Nephron (organoid): Measurements from ENCODE around the gene SORCS2.

ENCODE experiments used
- H3K27ac Mint-ChIP-seq, 3 experiments: 2 replicates each; pipeline ENCODE4 v1.8.0; 2020; ENCODE audit warnings: mixed read lengths in 3 of 3, mild to moderate bottlenecking in 2 of 3, moderate library complexity in 1 of 3
- H3K27me3 Mint-ChIP-seq: 2 replicates; pipeline ENCODE4 v1.8.0; 2021; ENCODE audit warnings: low read depth, mild to moderate bottlenecking, moderate library complexity, mixed read lengths
- H3K36me3 Mint-ChIP-seq: 2 replicates; pipeline ENCODE4 v1.8.0; 2020; ENCODE audit warnings: low read depth, mixed read lengths
- H3K4me1 Mint-ChIP-seq: 2 replicates; pipeline ENCODE4 v1.8.0; 2020; ENCODE audit warnings: mixed read lengths
- H3K4me3 Mint-ChIP-seq, 3 experiments: 2 replicates each; pipeline ENCODE4 v1.8.0; 2020; ENCODE audit warnings: mild to moderate bottlenecking in 3 of 3, mixed read lengths in 3 of 3, moderate library complexity in 2 of 3
- H3K9me3 Mint-ChIP-seq: 2 replicates; pipeline ENCODE4 v1.8.0; 2020; ENCODE audit warnings: mixed read lengths
- TF ChIP-seq, protein P1 (sequence below), 3 experiments: fragments of 200-600 bp; sonication (generic); IDR thresholded peaks; one replicate each; pipeline ENCODE4 v1.5.0; 2021; ENCODE audit warnings: antibody characterized with exemption in 3 of 3; ENCODE audit not compliant: unreplicated experiment in 3 of 3

Gene SORCS2

DNA sequence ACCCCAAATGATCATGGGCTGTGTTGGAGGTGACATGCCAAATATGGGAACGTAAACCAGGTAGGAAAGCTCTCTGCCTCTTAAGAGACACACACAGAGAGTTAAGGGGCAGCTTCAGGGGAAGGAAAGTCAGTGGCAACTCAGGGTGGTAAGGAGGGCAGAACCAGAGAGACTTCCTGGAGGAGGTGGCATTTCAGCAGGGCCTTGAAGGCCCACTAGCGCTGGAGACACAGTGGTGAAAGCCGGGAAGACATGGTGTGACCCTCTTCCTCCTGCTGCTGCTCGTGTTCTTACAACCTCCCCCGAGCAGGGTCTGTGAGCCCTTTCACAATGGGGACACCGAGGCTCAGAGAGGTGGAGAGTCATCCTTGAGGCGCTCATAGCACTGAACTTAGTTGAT lies 68.2 kb downstream of the SORCS2 start:
- TF ChIP-seq, protein P1, sequence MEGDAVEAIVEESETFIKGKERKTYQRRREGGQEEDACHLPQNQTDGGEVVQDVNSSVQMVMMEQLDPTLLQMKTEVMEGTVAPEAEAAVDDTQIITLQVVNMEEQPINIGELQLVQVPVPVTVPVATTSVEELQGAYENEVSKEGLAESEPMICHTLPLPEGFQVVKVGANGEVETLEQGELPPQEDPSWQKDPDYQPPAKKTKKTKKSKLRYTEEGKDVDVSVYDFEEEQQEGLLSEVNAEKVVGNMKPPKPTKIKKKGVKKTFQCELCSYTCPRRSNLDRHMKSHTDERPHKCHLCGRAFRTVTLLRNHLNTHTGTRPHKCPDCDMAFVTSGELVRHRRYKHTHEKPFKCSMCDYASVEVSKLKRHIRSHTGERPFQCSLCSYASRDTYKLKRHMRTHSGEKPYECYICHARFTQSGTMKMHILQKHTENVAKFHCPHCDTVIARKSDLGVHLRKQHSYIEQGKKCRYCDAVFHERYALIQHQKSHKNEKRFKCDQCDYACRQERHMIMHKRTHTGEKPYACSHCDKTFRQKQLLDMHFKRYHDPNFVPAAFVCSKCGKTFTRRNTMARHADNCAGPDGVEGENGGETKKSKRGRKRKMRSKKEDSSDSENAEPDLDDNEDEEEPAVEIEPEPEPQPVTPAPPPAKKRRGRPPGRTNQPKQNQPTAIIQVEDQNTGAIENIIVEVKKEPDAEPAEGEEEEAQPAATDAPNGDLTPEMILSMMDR (IDR thresholded peaks at IDR 0.05; ENCODE audit: unreplicated experiment in 3 of 3): no peak
- H3K27me3 Mint-ChIP-seq: peaks cover 12% of the 10 kb centered on the region
- peak overlapping the region in 1 of 3 experiments; percentile 15 for H3K27ac Mint-ChIP-seq
- H3K36me3 Mint-ChIP-seq: no peaks in the 10 kb centered on the region
- no peak overlapping the region for H3K4me3 Mint-ChIP-seq
- no peaks in the 10 kb centered on the region for H3K9me3 Mint-ChIP-seq
- peaks cover 57% of the 10 kb centered on the region for H3K4me1 Mint-ChIP-seq

DNA sequence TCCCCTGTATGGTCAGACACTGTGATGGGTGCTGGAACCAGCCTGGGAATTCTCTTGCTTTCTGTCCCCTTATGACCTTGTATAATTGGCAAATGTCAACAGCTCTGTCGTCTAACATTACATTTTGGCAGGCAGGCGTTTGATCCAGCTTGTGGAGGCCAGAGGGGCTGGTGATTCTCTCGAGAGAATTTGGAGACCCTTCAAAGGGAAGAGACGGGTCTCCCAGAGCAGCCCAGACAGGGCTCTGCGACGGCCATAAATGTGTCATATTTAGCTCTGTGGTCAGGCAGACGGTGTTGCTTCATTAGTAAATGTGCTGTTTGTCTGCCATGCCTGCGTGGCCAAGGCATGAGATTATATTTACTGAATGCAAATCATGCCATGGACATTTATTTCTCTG lies 68.7 kb downstream of the SORCS2 start:
- Mint-ChIP-seq H3K36me3 (no peaks in the 10 kb centered on the region), H3K27me3 (peaks cover 17% of the 10 kb centered on the region), H3K27ac (peak overlapping the region in 2 of 3 experiments; percentile 8 to 15), H3K4me3 (peak overlapping the region in 1 of 3 experiments; percentile 1), H3K4me1 (peaks cover 61% of the 10 kb centered on the region), H3K9me3 (no peaks in the 10 kb centered on the region)
- TF ChIP-seq, protein P1 (IDR thresholded peaks at IDR 0.05; ENCODE audit: unreplicated experiment in 3 of 3): no peak

DNA sequence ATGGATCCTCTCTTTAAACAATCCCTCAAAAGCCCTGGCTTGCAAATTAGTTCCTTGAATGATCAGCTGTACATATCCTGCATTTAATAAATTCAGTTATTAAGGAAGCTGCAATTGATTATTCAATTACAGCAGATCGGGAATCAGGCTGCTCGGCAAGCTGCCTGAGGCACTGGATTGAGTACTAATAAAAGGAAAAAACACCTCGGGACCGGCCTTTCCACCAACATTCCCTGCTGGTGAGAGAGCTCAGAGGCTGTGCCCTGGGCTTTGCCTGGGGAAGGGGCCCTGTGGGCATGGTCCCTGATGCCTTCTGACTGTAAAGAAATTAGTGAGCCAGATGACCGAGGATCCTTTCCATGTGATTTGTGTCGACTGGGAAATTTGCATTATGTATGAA lies 69.2 kb downstream of the SORCS2 start:
- Mint-ChIP-seq H3K27ac (peak overlapping the region in 2 of 3 experiments; percentile 8 to 15), H3K36me3 (no peaks in the 10 kb centered on the region), H3K9me3 (no peaks in the 10 kb centered on the region), H3K27me3 (peaks cover 21% of the 10 kb centered on the region), H3K4me3 (no peak overlapping the region), H3K4me1 (peaks cover 61% of the 10 kb centered on the region)
- TF ChIP-seq, protein P1 (IDR thresholded peaks at IDR 0.05; ENCODE audit: unreplicated experiment in 3 of 3): no peak

DNA sequence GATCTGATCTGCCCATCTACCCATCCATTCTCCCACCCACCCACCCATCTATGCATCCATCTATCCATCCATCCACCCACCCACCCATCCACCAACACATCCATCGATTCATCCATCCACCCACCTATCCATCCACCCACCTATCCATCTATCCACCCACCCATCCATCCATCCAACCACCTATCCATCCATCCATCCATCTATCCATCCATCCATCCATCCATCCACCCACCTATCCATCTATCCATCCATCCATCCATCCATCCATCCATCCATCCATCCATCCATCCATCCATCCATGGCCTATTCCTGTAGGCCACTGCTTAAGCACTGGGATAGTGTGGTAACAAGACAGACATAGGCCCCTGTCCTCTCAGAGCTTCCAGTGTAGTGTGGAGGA lies 69.8 kb downstream of the SORCS2 start:
- H3K4me1 Mint-ChIP-seq: peaks cover 55% of the 10 kb centered on the region
- H3K4me3 Mint-ChIP-seq: no peak overlapping the region
- H3K9me3 Mint-ChIP-seq: no peaks in the 10 kb centered on the region
- no peaks in the 10 kb centered on the region for H3K36me3 Mint-ChIP-seq
- H3K27ac Mint-ChIP-seq: peak overlapping the region in 2 of 3 experiments; percentile 7 to 54
- H3K27me3 Mint-ChIP-seq: peaks cover 21% of the 10 kb centered on the region
- TF ChIP-seq, protein P1 (IDR thresholded peaks at IDR 0.05; ENCODE audit: unreplicated experiment in 3 of 3): no peak

DNA sequence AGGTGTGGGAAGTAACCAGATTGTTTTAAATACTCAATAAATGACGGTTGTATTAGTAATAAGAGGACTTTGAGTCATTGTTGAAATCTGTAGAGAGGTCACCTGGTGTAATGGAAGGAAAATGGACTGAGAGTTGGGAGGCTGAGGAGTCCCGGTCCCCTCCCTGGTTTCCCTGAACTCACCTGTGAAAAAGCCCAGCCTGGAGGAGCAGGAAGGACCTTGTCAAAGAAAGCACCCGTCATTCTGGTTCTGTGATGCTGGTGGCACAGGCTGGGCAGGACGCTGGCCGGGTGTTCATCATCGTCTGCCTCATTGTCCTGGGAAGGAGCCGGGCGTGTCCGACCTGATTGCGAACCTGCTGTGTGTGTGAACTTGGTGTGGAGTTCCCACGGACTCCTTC lies 70.8 kb downstream of the SORCS2 start:
- TF ChIP-seq, protein P1 (IDR thresholded peaks at IDR 0.05; ENCODE audit: unreplicated experiment in 3 of 3): no peak
- Mint-ChIP-seq H3K4me3 (no peak overlapping the region), H3K27ac (no peak overlapping the region), H3K27me3 (peaks cover 28% of the 10 kb centered on the region), H3K36me3 (no peaks in the 10 kb centered on the region), H3K4me1 (peaks cover 47% of the 10 kb centered on the region), H3K9me3 (no peaks in the 10 kb centered on the region)

DNA sequence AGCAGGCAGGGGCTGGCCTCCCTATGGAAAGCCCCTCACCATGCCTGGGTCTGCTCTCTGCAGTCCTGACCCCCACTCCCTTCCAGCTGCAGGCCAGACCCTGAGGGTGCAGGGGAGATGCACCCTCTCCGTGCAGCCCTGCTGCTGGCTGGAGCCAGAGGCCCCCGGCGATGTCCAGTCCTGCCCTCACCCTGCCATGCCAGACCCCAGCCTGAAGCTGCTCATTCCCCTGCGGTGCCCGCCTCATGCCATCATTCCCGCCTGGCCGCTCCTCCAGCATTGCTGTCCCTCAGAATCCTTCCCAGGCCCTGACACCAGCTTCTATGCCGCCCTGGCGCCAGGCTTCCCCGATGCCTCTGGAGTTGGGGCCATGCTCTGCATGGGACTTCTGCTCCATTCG lies 72.4 kb downstream of the SORCS2 start:
- H3K36me3 Mint-ChIP-seq: no peaks in the 10 kb centered on the region
- peaks cover 28% of the 10 kb centered on the region for H3K27me3 Mint-ChIP-seq
- no peak overlapping the region for H3K4me3 Mint-ChIP-seq
- peaks cover 37% of the 10 kb centered on the region for H3K4me1 Mint-ChIP-seq
- H3K27ac Mint-ChIP-seq: no peak overlapping the region
- peaks cover 3% of the 10 kb centered on the region for H3K9me3 Mint-ChIP-seq
- TF ChIP-seq, protein P1 (IDR thresholded peaks at IDR 0.05; ENCODE audit: unreplicated experiment in 3 of 3): no peak
